Body of pancreas (tissue), 4 donors: ENCODE results near the gene FAM217B. TPM values are rescaled to one million over a fixed set of nuclear protein-coding genes. Genes with fewer than 3 reads are reported as not detected.

Source experiments
- ATAC-seq: fragments of 150-250 bp; one replicate; pipeline ENCODE4 v1.9.1; 2016
- DNase-seq, 4 donors: peaks; one replicate each; pipeline ENCODE4 v3.0.0-alpha.2; 2019
- H3K27ac ChIP-seq, 4 donors: fragments of 200-600 bp; sonication (generic); 1 replicate in 3 of 4; 2 replicates in 1 of 4; pipeline versions ENCODE4 v1.5.1 to v1.6.1; 2016 to 2019; ENCODE audit warnings: mild to moderate bottlenecking in 1 of 4, mixed read lengths in 1 of 4, moderate library complexity in 1 of 4
- H3K27me3 ChIP-seq, 2 donors: fragments of 200-600 bp; sonication (generic); one replicate each; pipeline ENCODE4 v1.6.0; 2016; ENCODE audit warnings: mild to moderate bottlenecking in 1 of 2
- H3K36me3 ChIP-seq, 2 donors: fragments of 200-600 bp; sonication (generic); replicated peaks in 1 of 2; 2 replicates each; pipeline ENCODE4 v1.5.1; 2016; ENCODE audit warnings: low read depth in 2 of 2; ENCODE audit not compliant: insufficient read depth in 1 of 2
- H3K4me1 ChIP-seq: fragments of 200-600 bp; sonication (generic); one replicate; pipeline ENCODE4 v1.6.0; 2016
- H3K4me3 ChIP-seq, 2 donors: fragments of 200-600 bp; sonication (generic); 1 replicate in 1 of 2; 2 replicates in 1 of 2; pipeline ENCODE4 v1.5.1; 2016 to 2019
- H3K9me3 ChIP-seq, 3 donors: fragments of 200-600 bp; sonication (generic); 1 replicate in 2 of 3; 2 replicates in 1 of 3; pipeline ENCODE4 v1.5.1; 2016
- POLR2A ChIP-seq, 3 donors: fragments of 450-650 bp; IDR thresholded peaks; one replicate each; pipeline ENCODE4 v1.6.1; 2016; ENCODE audit warnings: antibody characterized with exemption in 3 of 3, mild to moderate bottlenecking in 2 of 3
- WGBS, 2 donors: methylation state at CpG; one replicate each; pipeline ENCODE4 v1.1.5; 2017; 5-methylcytosine and 5-hydroxymethylcytosine counted together
- intact Hi-C: fragments of 100-400 bp; cut with DNase I; formaldehyde crosslinking; loops from one replicate; pipeline ENCODE4 v1.15.1; 2023
- total RNA-seq, 2 donors: library from RNA; depleted of rRNA; stranded (reverse); fragments of >200 nt; gene quantifications; one replicate each; pipeline ENCODE4 v1.1.0, GENCODE V29; 2016
- TF ChIP-seq, protein P1 (sequence below), 7 experiments: fragments of 450-650 bp in 4 of 7; fragments of 200-600 bp in 3 of 7; sonication (generic) in 3 of 7; IDR thresholded peaks; one replicate each; pipeline ENCODE4 v1.5.1; 2016 to 2019; ENCODE audit warnings: antibody characterized with exemption in 7 of 7

FAM217B gene
- total RNA-seq, 2 donors from 2014 or later: 2.6 to 3.6 TPM

DNA sequence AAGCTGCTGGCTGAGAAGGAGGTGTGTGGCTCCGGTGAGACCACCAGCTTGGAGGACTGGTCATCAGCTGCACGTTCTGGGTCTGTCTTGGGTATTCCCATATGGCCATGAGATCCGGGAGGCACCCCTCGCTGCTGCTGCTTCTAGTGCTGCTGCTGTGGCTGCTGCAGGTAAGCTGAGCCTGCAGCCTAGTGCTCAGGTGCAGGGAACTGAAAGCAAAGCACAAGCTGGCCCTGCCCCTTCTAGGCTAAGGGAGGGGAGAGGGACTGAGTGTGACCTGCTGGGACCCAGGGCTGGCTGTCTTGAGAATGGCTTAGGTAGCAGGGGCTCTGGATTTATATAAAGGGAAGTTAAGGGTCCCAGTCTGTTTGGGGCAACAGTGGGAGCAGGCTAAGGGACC is 18.4 kb downstream of the FAM217B start:
- no peaks in the 10 kb centered on the region for H3K27me3 ChIP-seq
- intact Hi-C loops: no loop called here
- DNase-seq (no peak), ATAC-seq (no peak)
- peaks cover 11% of the 10 kb centered on the region for H3K4me1 ChIP-seq
- no peak overlapping the region for H3K4me3 ChIP-seq
- no peak overlapping the region for H3K27ac ChIP-seq
- WGBS, 2 donors: 89 to 96% methylated on average over 4 of the region's 4 CpGs
- no peaks in the 10 kb centered on the region for H3K36me3 ChIP-seq
- H3K9me3 ChIP-seq: no peaks in the 10 kb centered on the region
- TF ChIP-seq, protein P1, sequence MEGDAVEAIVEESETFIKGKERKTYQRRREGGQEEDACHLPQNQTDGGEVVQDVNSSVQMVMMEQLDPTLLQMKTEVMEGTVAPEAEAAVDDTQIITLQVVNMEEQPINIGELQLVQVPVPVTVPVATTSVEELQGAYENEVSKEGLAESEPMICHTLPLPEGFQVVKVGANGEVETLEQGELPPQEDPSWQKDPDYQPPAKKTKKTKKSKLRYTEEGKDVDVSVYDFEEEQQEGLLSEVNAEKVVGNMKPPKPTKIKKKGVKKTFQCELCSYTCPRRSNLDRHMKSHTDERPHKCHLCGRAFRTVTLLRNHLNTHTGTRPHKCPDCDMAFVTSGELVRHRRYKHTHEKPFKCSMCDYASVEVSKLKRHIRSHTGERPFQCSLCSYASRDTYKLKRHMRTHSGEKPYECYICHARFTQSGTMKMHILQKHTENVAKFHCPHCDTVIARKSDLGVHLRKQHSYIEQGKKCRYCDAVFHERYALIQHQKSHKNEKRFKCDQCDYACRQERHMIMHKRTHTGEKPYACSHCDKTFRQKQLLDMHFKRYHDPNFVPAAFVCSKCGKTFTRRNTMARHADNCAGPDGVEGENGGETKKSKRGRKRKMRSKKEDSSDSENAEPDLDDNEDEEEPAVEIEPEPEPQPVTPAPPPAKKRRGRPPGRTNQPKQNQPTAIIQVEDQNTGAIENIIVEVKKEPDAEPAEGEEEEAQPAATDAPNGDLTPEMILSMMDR (IDR thresholded peaks at IDR 0.05): no peak
- no peak for TF ChIP-seq POLR2A (IDR thresholded peaks at IDR 0.05)

- TF ChIP-seq, protein P1 (IDR thresholded peaks at IDR 0.05): no peak
- TF ChIP-seq POLR2A (IDR thresholded peaks at IDR 0.05): no peak
- DNase-seq: no peak
- WGBS, 2 donors: 58 to 65% methylated on average over 2 of the region's 2 CpGs
Observed at GRCh38 chr20:59961423-59961822, 21.2 kb downstream of the FAM217B start.

GRCh38 chr20:59962155-59962554 is 22.0 kb downstream of the FAM217B start:
- TF ChIP-seq, protein P1 (IDR thresholded peaks at IDR 0.05): no peak
- no peak for DNase-seq
- no peak overlapping the region for H3K27ac ChIP-seq
- no peaks in the 10 kb centered on the region for H3K9me3 ChIP-seq
- intact Hi-C loops: no loop called here
- ATAC-seq: no peak
- no peak overlapping the region for H3K4me3 ChIP-seq
- no peaks in the 10 kb centered on the region for H3K27me3 ChIP-seq
- H3K36me3 ChIP-seq: no peaks in the 10 kb centered on the region
- H3K4me1 ChIP-seq: peaks cover 9% of the 10 kb centered on the region
- 81 to 83% methylated on average over 6 of the region's 6 CpGs for whole genome bisulfite sequencing, 2 donors

More at GRCh38 chr20:59961423-59961822, 21.2 kb downstream of the FAM217B start:
- intact Hi-C loops: no loop called here
- ATAC-seq: no peak
- H3K9me3 ChIP-seq: no peaks in the 10 kb centered on the region
- no peak overlapping the region for H3K4me3 ChIP-seq
- no peaks in the 10 kb centered on the region for H3K27me3 ChIP-seq
- H3K27ac ChIP-seq: no peak overlapping the region
- H3K36me3 ChIP-seq: no peaks in the 10 kb centered on the region
- peaks cover 11% of the 10 kb centered on the region for H3K4me1 ChIP-seq

GRCh38 chr20:59966428-59966827 is 26.2 kb downstream of the FAM217B start:
- TF ChIP-seq, protein P1 (IDR thresholded peaks at IDR 0.05): no peak
- TF ChIP-seq POLR2A (IDR thresholded peaks at IDR 0.05): no peak
- WGBS, 2 donors: 82 to 84% methylated on average over 3 of the region's 3 CpGs

DNA sequence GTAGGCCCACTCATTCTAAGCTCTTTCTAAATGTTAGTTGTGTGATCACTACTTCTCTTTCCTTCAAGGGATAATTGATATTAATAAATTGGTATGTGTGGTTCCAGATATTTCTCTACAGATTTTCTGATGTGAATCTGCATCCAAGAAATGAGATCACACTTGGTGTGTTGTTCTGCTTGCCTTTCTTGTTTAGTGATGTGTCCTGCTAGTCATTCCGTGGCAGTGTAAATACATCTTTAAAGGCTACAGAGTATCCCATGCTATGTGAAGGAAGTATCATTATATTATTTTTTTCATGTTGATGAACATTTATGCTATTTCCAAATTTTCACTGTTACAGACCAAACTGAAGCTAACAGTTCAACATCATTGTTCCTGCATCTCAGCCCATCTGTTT is 31.2 kb downstream of the FAM217B start:
- Histone ChIP-seq H3K27ac (no peak overlapping the region), H3K4me1 (no peaks in the 10 kb centered on the region), H3K9me3 (no peaks in the 10 kb centered on the region), H3K4me3 (no peak overlapping the region), H3K36me3 (no peaks in the 10 kb centered on the region), H3K27me3 (no peaks in the 10 kb centered on the region)
- TF ChIP-seq, protein P1 (IDR thresholded peaks at IDR 0.05): no peak
- ATAC-seq (no peak), DNase-seq (no peak)
- intact Hi-C loops: no loop called here
- WGBS, 2 donors: 96 to 97% methylated on average over 1 of the region's 1 CpG

More at GRCh38 chr20:59966428-59966827, 26.2 kb downstream of the FAM217B start:
- Histone ChIP-seq H3K4me1 (no peaks in the 10 kb centered on the region), H3K27me3 (no peaks in the 10 kb centered on the region), H3K4me3 (no peak overlapping the region), H3K9me3 (no peaks in the 10 kb centered on the region), H3K27ac (no peak overlapping the region), H3K36me3 (no peaks in the 10 kb centered on the region)
- ATAC-seq (no peak), DNase-seq (no peak)
- intact Hi-C loops: no loop called here
